GM18526 (cell line): ENCODE measurements around the gene TMEM88.

Experiments used
- POLR2A ChIP-seq: IDR thresholded peaks from 3 replicates; pipeline ENCODE4 v1.6.1; 2011; ENCODE audit not compliant: insufficient read length; ENCODE audit errors: extremely low read depth

The TMEM88 gene

DNA sequence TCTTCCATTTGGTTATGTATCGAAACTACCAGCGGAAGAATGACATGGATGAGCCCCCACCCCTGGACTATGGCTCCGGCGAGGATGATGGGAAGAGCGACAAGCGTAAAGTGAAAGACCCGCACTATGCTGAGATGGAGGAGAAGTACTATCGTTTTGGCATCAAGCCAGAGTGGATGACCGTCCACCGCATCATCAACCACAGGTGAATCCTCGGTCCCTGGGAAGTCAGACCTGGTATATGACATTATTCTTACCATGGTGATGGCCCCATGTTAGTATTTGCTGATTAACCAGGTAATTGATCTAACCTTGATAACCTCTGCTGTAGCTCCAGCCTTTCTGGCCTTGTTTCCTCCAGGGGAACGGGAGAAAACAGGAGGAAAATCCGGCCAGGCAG, 42.2 kb downstream of the TMEM88 start:
- no peak for TF ChIP-seq POLR2A

DNA sequence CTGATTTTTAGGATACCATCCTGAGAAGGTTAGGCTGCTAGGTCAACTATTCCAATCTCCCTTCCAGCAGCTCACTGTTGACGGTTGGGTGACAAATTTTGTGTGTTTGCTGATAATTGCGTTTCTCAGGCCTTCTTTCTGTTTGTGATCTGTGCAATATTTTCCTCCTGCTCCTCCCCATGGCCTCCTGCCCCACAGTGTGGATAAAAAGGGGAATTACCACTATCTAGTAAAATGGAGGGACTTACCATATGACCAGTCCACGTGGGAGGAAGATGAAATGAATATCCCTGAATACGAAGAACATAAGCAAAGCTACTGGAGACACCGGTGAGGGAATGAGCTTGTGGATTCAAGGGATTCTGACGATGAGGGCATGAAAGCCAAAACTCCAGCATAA, 42.9 kb downstream of the TMEM88 start:
- TF ChIP-seq POLR2A: no peak

DNA sequence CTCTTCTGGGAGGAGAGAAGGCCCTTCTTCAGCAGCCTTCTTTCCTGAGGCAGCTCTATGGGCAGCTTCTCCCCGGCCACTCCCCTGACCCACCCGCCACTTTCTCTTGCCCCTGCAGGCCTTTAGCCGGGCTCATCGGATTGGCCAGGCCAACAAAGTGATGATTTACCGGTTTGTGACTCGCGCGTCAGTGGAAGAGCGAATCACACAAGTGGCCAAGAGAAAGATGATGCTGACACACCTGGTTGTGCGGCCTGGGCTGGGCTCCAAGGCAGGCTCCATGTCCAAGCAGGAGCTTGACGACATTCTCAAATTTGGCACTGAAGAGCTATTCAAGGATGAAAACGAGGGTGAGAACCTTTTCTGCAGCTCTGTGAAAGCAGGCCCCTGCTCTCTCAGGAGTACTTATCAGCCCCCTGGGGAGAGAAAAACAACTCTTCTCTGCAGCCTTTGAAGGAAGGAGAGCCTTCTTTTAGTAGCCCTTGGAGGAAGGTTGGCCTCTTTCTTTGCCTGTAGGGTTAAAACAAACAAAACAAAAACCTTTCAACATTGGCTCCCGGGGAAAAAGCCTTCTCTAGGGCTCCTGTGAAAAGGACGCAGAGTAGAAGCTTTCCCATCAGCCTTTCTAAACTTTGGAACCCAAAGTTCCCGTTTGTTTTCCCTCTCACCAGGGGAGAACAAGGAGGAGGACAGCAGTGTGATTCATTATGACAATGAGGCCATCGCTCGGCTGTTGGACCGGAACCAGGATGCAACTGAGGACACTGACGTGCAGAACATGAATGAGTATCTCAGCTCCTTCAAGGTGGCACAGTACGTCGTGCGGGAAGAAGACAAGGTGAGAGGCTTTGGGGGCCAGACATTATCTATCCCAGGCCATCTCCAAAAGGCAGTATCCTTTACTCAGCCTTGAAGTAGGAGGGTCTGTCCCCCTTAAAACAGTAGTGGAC, 48.6 kb downstream of the TMEM88 start:
- TF ChIP-seq POLR2A: no peak
